Fibroblast of villous mesenchyme (primary cell): ENCODE measurements around the gene MAP3K5. TPM values are rescaled to one million over a fixed set of nuclear protein-coding genes. Genes with fewer than 3 reads are reported as not detected.

ENCODE experiments used
- DNase-seq: peaks from one replicate; pipeline ENCODE4 v3.0.0-alpha.2; 2010; ENCODE audit warnings: low read depth
- H3K4me3 ChIP-seq: 2 replicates; pipeline ENCODE4 v1.5.1; 2011; ENCODE audit warnings: low read depth, mild to moderate bottlenecking, low read length
- CTCF ChIP-seq: IDR thresholded peaks from 2 replicates; pipeline ENCODE4 v1.5.1; 2012; ENCODE audit warnings: low read depth, mild to moderate bottlenecking, low read length; ENCODE audit not compliant: insufficient read depth
- total RNA-seq: library from RNA; depleted of rRNA; stranded (reverse); fragments of >200 nt; gene quantifications from 2 replicates; pipeline ENCODE4 v1.2.3, GENCODE V29; 2012

The MAP3K5 gene
- total RNA-seq, 1 donor, result 84.6 TPM

GRCh38 chr6:136779682-136780081 lies 12.6 kb downstream of the MAP3K5 start:
- no peak for TF ChIP-seq CTCF
- H3K4me3 ChIP-seq, result no peak overlapping the region
- DNase-seq, result no peak

- no peak for DNase-seq
- TF ChIP-seq CTCF, result no peak
- no peak overlapping the region for H3K4me3 ChIP-seq
These were observed 14.6 kb downstream of the MAP3K5 start for GRCh38 chr6:136777651-136778050.

GRCh38 chr6:136775548-136775947 lies 16.7 kb downstream of the MAP3K5 start:
- no peak for TF ChIP-seq CTCF
- H3K4me3 ChIP-seq, result no peak overlapping the region
- DNase-seq, result peak; percentile 88

GRCh38 chr6:136775081-136775480 lies 17.2 kb downstream of the MAP3K5 start:
- DNase-seq, result no peak
- H3K4me3 ChIP-seq, result no peak overlapping the region

GRCh38 chr6:136774228-136775041 lies 17.8 kb downstream of the MAP3K5 start:
- no peak overlapping the region for H3K4me3 ChIP-seq
- TF ChIP-seq CTCF, result no peak
- DNase-seq, result peak; percentile 91

More at GRCh38 chr6:136775081-136775480, 17.2 kb downstream of the MAP3K5 start:
- no peak for TF ChIP-seq CTCF

- H3K4me3 ChIP-seq, result no peak overlapping the region
- TF ChIP-seq CTCF, result no peak
- DNase-seq, result no peak
These were observed 18.8 kb downstream of the MAP3K5 start for GRCh38 chr6:136773473-136773796.
